ENCODE results near the gene HES1. TPM values are rescaled to one million over a fixed set of nuclear protein-coding genes. Genes with fewer than 3 reads are reported as not detected.

The HES1 gene
- polyA plus RNA-seq, 4 donors = 84.1 to 98.7 (median 96.0) TPM

DNA sequence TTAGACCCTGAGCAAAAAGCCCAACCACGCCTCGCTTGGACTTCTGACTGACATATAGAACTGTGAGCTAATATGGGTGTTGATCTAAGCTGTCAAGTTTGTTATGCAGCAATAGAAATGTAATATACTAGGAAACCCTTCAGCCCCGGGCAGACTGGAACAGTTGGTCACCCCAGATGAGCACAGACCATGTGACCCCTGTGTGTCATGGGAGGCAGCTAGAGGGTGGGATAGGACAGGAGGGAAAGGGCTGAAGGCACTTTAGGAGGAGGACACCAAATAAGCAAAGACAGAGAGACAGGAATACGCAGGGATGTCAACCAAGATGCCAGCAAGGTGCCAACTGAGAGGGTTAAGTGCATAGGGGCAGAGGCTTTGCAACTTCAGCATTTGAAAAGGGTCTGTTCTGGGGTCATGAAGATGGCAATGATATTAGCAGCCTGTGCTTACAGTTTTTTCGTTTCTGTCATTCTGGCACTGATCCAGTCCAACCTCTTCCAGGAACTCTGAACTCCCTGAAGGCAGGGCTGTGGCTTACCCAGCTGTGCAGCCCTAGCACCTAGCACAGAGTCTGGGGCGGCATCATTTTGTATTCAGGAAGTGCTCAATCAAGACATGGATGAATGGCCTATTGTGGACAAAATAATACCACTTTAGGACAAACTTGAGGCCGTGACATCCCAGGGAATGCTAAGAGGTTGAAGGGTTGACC is 51.4 kb downstream of the HES1 start:
- DNase-seq (ENCODE audit: low read depth in 4 of 4, low spot score in 3 of 4) = no peak

Other genes starting within 250 kb of the HES1 start
- under 1 TPM; 0.18 to 1.00 (median 0.72) TPM for gene CPN2, start 215.2 kb downstream of the HES1 start, polyA plus RNA-seq (ENCODE audit: insufficient read length in 4 of 4)
- under 1 TPM in 2 of 4 donors, not detected in 2; 0.06 to 0.10 TPM for gene LRRC15, start 233.6 kb downstream of the HES1 start, polyA plus RNA-seq (ENCODE audit: insufficient read length in 4 of 4)

All from right renal pelvis (tissue), 4 donors.